ENCODE results near the gene AGMO. TPM values are rescaled to one million over a fixed set of nuclear protein-coding genes. Genes with fewer than 3 reads are reported as not detected.

The AGMO gene
- total RNA-seq, 1 experiment from 2014 or later = 0.77 TPM

- no peak overlapping the region for H3K4me3 Mint-ChIP-seq
Measured at GRCh38 chr7:15236952-15237351, 324.9 kb downstream of the AGMO start.

GRCh38 chr7:15234431-15234830 is 327.4 kb downstream of the AGMO start:
- TF ChIP-seq SP1 (CRISPR knock-in tag; conservative IDR thresholded peaks at IDR 0.05) (no peak), AR (CRISPR knock-in tag; IDR thresholded peaks at IDR 0.05) (no peak), HMGXB4 (CRISPR knock-in tag; IDR thresholded peaks at IDR 0.05) (no peak), ZNF425 (CRISPR knock-in tag; conservative IDR thresholded peaks at IDR 0.05) (no peak), E2F1 (CRISPR knock-in tag; IDR thresholded peaks at IDR 0.05) (no peak), TEAD4 (CRISPR knock-in tag; IDR thresholded peaks at IDR 0.05) (no peak), ZNF512 (CRISPR knock-in tag; IDR thresholded peaks at IDR 0.05; ENCODE audit: borderline replicate concordance) (no peak), RELA (CRISPR knock-in tag; IDR thresholded peaks at IDR 0.05; ENCODE audit: borderline replicate concordance) (no peak), NR3C1 (CRISPR knock-in tag; conservative IDR thresholded peaks at IDR 0.05; ENCODE audit: low read depth) (no peak)
- POLR2A ChIA-PET = no interaction called here
- no peak for DNase-seq (ENCODE audit: low spot score)
- H3K4me3 Mint-ChIP-seq = no peak overlapping the region
- H3K36me3 Mint-ChIP-seq = no peaks in the 10 kb centered on the region
- CTCF ChIA-PET = no interaction called here
- ATAC-seq = no peak
- peaks cover 5% of the 10 kb centered on the region; the same call in 1 of the 2 replicates for H3K4me1 Mint-ChIP-seq
- peaks cover 9% of the 10 kb centered on the region for H3K9me3 Mint-ChIP-seq
- H3K27me3 Mint-ChIP-seq (ENCODE audit: low read depth) = no peaks in the 10 kb centered on the region
- H3K27ac Mint-ChIP-seq = no peak overlapping the region

More at GRCh38 chr7:15236952-15237351, 324.9 kb downstream of the AGMO start:
- TF ChIP-seq CTCF (IDR thresholded peaks at IDR 0.05) (no peak), ZNF317 (CRISPR knock-in tag; IDR thresholded peaks at IDR 0.05; ENCODE audit: borderline replicate concordance, low read depth) (no peak), ZNF219 (CRISPR knock-in tag; IDR thresholded peaks at IDR 0.05; ENCODE audit: borderline replicate concordance) (no peak)
- H3K4me1 Mint-ChIP-seq = peaks cover 5% of the 10 kb centered on the region; the same call in 1 of the 2 replicates
- DNase-seq (ENCODE audit: low spot score) (no peak), ATAC-seq (no peak)
- peak overlapping the region; percentile 51; the same call in 1 of the 2 replicates for H3K27ac Mint-ChIP-seq
- ChIA-PET POLR2A (no interaction called here), CTCF (no interaction called here)
- H3K27me3 Mint-ChIP-seq (ENCODE audit: low read depth) = no peaks in the 10 kb centered on the region
- peaks cover 9% of the 10 kb centered on the region for H3K9me3 Mint-ChIP-seq
- no peaks in the 10 kb centered on the region for H3K36me3 Mint-ChIP-seq
